B cell (primary cell): ENCODE data around the gene CDH5.

Experiments used
- CTCF ChIP-seq: fragments of 200-600 bp; IDR thresholded peaks from one replicate; pipeline ENCODE4 v1.8.0; 2022; ENCODE audit warnings: antibody characterized with exemption, mild to moderate bottlenecking
- EZH2 ChIP-seq: IDR thresholded peaks from 2 replicates; pipeline ENCODE4 v1.6.1; 2012; ENCODE audit warnings: borderline replicate concordance, low read depth, mild to moderate bottlenecking, moderate library complexity, low read length; ENCODE audit not compliant: insufficient read depth, poor library complexity, severe bottlenecking

GRCh38 chr16:66387817-66388332 is 21.4 kb downstream of the CDH5 start:
- TF ChIP-seq CTCF: no peak
- no peak for TF ChIP-seq EZH2
